HL-60/S4 treated with retinoic acid at 250 ng/mL for 4 days and 3 days (cell line): ENCODE data around the gene KIF21B.
"Not testable (repeated sequence)": the region's sequence is repeated elsewhere in the genome, so short reads cannot be mapped to it uniquely, and the experiment has no call there.

Source experiments
- in situ Hi-C: fragments of 300-500 bp; cut with MboI; formaldehyde crosslinking; loops from 2 replicates; pipeline ENCODE4 v1.7.0; 2022; ENCODE audit warnings: low sequenced_read_pairs

The KIF21B gene

DNA sequence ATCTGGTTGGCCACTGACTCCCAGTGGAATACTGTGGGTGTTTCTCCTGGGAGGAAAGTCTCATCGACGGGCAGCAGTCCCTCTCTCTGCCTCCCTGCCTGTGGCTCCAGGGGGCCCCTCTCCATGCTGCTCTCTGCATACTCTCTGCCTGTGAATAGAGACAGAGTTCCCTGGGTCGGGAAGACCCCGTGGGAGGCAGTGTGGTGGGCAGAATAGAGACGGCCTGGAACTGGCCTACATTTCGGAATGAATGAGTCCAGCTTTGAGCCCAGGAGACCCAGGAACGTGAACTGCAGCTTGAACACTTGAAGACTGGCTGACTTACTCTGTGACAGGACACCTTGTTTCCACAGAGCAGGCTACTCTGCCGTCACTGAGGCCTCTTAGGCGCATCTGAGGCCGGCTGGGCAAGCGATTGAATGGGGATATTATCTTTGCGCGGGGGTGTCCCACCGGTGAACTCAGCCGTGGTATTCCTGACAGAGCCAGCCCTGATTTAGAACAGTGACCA, 64.0 kb downstream of the KIF21B start:
- in situ Hi-C loops: no loop called here

- in situ Hi-C loops: no loop called here
These were observed 64.9 kb downstream of the KIF21B start for GRCh38 chr1:200958597-200958996.

- in situ Hi-C loops: no loop called here
These were observed 69.1 kb downstream of the KIF21B start for GRCh38 chr1:200954434-200954833.

DNA sequence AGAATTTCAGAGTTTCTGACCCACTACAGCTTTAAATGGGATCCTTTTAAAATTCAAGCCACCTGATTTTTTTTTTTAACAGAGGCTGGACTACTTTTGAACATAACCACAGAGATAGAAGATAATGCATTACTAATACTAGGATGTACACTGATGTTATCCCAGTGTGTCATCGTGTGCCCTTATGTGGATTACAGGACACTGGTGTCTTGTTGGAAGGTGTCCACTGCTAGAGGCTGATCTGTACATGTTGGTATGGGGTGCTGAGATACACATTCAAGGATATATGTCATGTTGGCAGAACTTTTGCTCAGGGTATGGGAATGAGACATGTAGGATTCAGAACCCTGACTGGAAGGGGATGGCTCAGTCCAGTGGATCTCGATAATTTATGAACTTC, 72.5 kb downstream of the KIF21B start:
- in situ Hi-C loops: no loop called here

DNA sequence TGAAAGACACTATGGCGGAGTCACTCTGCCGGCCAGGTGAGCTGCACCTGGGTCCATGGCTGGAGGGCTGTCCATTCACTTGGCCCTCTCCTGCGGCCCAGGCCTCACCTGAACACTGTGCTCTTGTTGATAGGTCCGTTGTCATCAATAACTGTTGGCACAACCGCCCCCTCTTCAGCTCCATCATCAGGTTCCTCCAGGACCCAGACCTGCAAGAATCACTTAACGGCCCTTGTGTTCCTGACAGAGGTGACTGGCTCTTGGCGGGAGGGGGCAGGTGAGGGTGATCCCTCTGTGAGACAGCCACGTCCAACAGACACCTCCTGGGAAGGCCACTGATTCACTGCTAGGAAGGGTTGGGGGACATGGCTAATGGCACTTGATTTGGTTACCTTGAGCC, 73.9 kb downstream of the KIF21B start:
- in situ Hi-C loops: no loop called here

- in situ Hi-C loops: no loop called here
These were observed 76.4 kb downstream of the KIF21B start for GRCh38 chr1:200947059-200947566.

DNA sequence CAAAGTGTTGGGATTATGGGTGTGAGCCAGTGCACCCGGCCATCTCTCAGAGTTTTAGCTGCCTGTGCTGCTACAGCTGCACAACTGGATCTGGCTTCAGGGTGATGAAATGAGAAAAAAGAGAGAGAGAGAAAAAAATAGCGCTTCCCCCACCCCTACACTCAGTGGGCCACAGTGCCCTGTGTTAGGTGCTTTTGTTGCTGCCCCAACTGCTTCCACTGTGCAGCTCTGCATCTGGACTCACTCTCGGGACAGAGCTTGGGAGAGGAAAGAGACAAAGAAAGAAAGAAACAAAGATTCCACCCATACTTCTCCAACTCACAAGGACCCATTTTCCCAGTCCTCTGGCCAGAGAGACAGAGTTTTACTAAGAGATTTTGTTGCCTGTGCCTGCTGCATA, 78.4 kb downstream of the KIF21B start:
- in situ Hi-C loops: no loop called here

DNA sequence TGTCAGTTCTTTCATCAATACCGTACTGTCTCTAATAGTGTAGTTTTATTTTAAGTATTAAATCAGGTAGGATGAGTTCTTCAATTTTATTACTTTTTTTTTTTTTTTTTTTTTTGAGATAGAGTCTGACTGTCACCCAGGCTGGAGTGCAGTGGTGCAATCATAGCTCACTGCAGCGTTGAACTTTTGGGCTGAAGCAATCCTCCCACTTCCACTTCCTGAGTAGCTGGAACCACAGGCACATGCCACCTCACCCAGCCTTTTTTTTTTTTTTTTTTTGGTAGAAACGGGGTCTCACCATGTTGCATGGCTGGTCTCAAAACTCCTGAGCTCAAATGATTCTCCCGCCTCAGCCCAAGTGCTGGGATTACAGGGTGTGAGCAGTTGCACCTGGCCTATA, 84.6 kb downstream of the KIF21B start:
- in situ Hi-C loops: no loop called here

- in situ Hi-C loops: not testable (repeated sequence)
These were observed 88.1 kb downstream of the KIF21B start for GRCh38 chr1:200935286-200935962.

DNA sequence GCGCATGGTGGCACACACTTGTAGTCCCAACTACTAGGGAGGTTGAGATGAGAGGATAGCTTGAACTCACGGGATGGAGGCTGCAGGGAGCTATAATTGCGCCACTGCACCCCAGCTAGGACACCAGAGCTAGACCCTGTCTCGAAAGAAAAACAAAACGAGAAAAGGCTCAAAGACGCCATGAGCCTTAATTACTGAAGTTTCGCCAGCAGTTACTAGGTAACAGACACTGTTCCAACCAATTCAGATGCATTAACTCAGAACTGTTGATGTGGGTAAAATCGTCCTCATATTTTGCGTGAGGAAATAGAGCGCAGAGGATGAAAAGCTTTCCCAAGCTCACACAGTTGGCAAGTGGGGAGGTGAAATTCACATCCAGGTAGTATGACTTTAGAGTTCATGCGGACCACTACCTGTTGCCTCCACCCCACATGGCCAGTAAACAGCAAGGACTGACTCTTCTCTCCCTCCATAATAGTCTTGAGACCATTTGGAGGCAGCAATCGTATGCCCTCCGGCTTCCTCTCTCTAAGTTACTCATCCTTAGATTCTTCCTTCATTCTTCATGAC, 88.8 kb downstream of the KIF21B start:
- in situ Hi-C loops: no loop called here

DNA sequence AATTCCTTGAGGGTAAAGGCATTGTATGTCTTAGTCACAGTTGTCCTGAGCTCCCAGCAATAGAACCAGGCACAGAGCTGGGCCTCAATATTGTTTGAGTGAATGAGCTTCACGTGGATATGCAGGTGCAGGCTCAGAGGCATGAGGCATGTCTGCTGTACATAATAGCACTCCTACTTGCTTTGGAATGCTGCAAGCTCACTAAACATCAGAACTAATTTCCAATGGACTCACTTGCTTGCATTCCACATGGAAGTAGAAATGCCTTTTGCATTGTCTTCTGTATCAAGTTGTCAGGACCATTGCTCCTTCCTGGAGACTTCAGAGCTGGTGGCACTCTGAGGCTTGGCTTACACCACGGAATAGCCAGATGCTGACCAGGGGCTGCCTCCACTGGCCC, 91.7 kb downstream of the KIF21B start:
- in situ Hi-C loops: no loop called here

- in situ Hi-C loops: not testable (repeated sequence)
These were observed 93.2 kb downstream of the KIF21B start for GRCh38 chr1:200930285-200930684.

DNA sequence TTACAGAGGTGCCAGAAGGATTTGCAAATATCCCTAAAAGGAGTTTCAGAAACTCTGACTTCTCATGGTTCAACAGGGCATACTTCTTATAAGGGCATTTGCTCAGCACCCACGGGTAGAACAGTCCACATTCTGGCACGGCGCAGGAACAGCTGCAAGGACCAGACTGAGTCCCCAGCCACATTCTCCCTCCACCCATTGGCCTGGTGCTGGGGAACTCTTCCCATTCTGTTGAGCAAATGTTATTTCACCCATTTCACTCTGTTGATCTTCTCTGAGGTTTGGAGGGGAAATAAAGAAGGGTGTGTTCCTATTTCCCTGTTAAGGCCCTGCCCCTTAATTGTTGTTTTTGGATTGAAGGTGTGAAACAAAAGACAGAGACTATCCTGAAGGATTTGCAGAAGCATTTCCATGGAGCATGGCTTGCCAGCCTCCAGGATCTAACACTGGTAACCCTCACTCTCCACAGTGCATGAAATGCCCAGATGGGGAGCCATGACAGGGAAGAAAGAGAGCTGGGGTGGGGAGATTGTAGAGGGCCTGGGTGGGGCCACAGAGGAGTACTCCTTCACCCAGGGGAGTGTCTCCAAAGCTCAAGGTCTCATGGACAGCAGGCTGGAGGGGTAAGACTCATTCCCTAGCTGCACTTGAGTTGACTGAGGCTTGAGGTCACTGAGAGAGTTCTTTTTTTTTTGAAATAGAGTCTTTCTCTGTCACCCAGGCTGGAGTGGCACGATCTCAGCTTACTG, 93.8 kb downstream of the KIF21B start:
- in situ Hi-C loops: no loop called here

GRCh38 chr1:200925831-200926230, 97.7 kb downstream of the KIF21B start:
- in situ Hi-C loops: no loop called here

DNA sequence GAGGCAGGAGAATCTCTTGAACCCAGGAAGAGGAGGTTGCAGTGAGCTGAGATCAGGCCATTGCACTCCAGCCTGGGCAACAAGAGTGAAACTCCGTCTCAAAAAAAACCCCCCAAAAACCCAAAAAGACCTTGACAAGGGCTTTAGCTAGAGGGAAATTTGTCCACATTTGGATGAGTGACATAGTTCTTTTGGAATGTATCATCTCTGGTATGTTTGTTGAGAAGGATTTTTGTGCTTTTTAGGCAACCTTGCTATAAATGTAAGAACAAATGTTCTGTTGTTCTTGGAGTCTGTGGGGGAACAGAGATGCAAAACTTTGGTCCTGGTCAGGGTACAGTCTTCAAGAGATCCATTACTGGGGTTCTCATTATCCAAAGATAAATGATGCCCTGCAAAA, 99.9 kb downstream of the KIF21B start:
- in situ Hi-C loops: no loop called here

- in situ Hi-C loops: no loop called here
These were observed 101.1 kb downstream of the KIF21B start for GRCh38 chr1:200922406-200922805.

- in situ Hi-C loops: no loop called here
These were observed 101.9 kb downstream of the KIF21B start for GRCh38 chr1:200921571-200922110.
